ENCODE results near the gene MACROD1.

DNA sequence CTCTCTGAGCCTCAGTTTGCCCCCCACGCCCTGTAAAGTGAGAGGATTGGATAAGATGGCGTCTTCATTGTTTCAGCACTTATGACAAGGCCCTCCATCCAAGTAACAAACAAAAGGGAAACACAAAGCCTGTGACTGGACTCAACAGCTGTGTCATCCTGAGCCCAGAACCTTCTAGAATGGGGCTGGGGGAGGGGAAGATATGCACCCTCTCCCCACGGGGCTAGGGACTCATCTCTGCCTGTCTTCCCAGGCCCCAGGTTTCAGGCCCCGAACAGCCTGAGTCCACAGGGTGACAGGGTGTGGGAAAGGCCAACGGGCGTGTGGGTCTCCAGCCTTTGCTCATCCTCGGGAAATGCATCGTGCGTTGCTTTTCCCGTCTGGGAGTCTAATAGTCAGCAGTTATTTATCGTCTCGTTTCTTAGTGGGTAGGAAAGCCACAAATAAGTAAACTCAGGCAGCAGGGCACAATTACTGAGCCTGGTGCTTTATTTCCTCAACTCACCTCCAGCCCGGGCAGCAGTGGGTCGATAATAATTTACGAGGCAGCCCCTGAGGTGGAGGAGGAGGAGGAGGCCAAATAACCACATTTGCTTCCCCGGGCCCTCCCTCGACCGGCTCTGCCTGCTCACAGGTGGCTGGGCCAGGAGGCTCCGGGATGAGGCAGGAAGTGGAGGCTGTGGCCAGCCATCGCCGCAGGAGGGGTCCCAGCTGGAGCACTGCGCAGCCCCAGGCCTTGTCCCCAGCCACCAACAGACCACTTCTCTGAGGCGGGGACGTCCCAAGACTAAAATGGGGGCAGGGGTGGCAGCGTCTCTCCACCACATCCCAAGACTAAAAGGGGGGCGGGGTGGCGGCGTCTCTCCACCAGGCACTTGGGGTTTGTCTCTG is 75.8 kb downstream of the MACROD1 start:
- TF ChIP-seq POLR2A (IDR thresholded peaks at IDR 0.05) (no peak), POLR2AphosphoS5 (IDR thresholded peaks at IDR 0.05) (no peak)
- TF ChIP-seq, protein P1, sequence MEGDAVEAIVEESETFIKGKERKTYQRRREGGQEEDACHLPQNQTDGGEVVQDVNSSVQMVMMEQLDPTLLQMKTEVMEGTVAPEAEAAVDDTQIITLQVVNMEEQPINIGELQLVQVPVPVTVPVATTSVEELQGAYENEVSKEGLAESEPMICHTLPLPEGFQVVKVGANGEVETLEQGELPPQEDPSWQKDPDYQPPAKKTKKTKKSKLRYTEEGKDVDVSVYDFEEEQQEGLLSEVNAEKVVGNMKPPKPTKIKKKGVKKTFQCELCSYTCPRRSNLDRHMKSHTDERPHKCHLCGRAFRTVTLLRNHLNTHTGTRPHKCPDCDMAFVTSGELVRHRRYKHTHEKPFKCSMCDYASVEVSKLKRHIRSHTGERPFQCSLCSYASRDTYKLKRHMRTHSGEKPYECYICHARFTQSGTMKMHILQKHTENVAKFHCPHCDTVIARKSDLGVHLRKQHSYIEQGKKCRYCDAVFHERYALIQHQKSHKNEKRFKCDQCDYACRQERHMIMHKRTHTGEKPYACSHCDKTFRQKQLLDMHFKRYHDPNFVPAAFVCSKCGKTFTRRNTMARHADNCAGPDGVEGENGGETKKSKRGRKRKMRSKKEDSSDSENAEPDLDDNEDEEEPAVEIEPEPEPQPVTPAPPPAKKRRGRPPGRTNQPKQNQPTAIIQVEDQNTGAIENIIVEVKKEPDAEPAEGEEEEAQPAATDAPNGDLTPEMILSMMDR (IDR thresholded peaks at IDR 0.05 in 8 of 11, conservative IDR thresholded peaks at IDR 0.05 in 3 of 11): no peak

All from spleen (tissue), 7 donors.